ENCODE measurements around the gene FAM186B. TPM values are rescaled to one million over a fixed set of nuclear protein-coding genes. Genes with fewer than 3 reads are reported as not detected.

Gene FAM186B
- total RNA-seq, 4 donors from 2014 or later, result 0.42 to 0.98 (median 0.44) TPM; not detected in 1

DNA sequence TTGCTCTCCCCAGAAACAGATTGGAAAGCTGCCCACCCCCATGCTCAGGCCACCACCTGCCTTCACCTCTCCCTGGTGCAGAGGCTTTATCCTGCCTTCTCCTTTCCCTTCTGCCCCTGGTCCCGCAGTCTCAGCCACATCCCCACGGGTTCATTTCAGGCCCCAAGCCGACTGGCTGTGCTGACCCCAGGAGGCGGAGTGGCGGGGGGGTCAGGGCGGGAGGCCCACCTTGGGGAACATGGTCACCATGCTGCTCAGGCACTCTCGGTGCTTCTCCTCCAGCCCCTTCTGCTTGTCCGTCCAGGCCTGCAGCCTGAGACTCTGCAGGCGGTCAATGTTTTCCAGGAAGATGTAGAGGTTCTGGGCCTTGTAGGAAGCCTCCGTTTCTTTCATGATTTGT lies 6.9 kb downstream of the FAM186B start:
- Histone ChIP-seq H3K36me3 (peaks cover 0 to 30% (median 0%) of the 10 kb centered on the region in 3 donors), H3K27me3 (no peaks in the 10 kb centered on the region), H3K4me3 (no peak overlapping the region), H3K9me3 (no peaks in the 10 kb centered on the region), H3K27ac (no peak overlapping the region), H3K4me1 (no peaks in the 10 kb centered on the region)
- no peak for TF ChIP-seq POLR2A (IDR thresholded peaks at IDR 0.05)
- TF ChIP-seq EP300 (IDR thresholded peaks at IDR 0.05), result no peak
- TF ChIP-seq, protein P1, sequence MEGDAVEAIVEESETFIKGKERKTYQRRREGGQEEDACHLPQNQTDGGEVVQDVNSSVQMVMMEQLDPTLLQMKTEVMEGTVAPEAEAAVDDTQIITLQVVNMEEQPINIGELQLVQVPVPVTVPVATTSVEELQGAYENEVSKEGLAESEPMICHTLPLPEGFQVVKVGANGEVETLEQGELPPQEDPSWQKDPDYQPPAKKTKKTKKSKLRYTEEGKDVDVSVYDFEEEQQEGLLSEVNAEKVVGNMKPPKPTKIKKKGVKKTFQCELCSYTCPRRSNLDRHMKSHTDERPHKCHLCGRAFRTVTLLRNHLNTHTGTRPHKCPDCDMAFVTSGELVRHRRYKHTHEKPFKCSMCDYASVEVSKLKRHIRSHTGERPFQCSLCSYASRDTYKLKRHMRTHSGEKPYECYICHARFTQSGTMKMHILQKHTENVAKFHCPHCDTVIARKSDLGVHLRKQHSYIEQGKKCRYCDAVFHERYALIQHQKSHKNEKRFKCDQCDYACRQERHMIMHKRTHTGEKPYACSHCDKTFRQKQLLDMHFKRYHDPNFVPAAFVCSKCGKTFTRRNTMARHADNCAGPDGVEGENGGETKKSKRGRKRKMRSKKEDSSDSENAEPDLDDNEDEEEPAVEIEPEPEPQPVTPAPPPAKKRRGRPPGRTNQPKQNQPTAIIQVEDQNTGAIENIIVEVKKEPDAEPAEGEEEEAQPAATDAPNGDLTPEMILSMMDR (IDR thresholded peaks at IDR 0.05), result no peak
- 79 to 81% methylated on average over 10 of the region's 10 CpGs for WGBS, 2 donors
- no peak for DNase-seq (ENCODE audit: low spot score in 2 of 2)

DNA sequence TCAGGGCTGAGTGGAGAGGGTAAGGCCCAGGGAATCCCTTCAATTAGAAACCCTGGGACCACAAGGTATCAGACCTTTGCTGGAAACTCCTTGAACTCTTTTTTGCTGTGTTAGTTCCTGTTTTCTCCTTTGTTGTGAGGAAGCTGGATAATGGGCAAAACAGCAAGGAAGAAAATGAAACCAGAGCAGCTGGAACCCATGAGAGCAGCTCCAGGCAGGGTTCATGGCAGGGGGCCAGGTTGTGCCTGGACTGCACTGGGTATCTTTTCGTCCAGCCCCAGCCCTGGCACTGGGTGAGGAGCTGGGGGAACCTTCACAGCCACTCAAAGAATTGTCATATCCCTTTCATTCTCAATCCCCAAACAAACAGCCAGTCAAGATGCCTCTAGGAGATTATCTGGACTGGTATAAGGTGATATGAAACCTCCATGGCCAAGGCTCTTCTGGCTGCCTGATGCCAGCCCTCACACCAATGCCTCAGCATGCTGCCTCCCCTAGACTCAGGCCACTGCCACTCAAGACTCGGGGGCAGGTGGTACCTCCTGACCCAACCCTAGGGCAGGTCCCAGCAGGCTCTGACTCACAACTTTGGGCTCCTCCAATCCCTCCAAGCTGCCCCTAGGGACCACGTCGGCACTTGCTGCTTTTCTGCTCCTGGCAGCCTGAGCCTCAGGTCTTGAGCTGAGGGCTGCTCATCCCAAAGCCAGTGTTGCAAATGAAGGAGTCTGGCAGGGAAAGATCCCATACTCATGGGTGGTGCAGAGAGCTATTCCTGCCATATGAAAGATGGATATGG lies 16.5 kb downstream of the FAM186B start:
- no peak for DNase-seq (ENCODE audit: low spot score in 2 of 2)
- peaks cover 0 to 21% (median 0%) of the 10 kb centered on the region in 3 donors for H3K36me3 ChIP-seq
- H3K4me3 ChIP-seq, result no peak overlapping the region
- peaks cover 0 to 26% (median 3%) of the 10 kb centered on the region in 4 donors for H3K4me1 ChIP-seq
- TF ChIP-seq EP300 (IDR thresholded peaks at IDR 0.05) (no peak), POLR2A (IDR thresholded peaks at IDR 0.05) (no peak)
- TF ChIP-seq, protein P1 (IDR thresholded peaks at IDR 0.05), result no peak
- H3K27me3 ChIP-seq, result no peaks in the 10 kb centered on the region
- H3K27ac ChIP-seq, result no peak overlapping the region
- 57 to 72% methylated on average over 1 to 4 of the region's 4 CpGs for WGBS, 2 donors
- H3K9me3 ChIP-seq, result peaks cover 0 to 7% (median 0%) of the 10 kb centered on the region in 4 donors

DNA sequence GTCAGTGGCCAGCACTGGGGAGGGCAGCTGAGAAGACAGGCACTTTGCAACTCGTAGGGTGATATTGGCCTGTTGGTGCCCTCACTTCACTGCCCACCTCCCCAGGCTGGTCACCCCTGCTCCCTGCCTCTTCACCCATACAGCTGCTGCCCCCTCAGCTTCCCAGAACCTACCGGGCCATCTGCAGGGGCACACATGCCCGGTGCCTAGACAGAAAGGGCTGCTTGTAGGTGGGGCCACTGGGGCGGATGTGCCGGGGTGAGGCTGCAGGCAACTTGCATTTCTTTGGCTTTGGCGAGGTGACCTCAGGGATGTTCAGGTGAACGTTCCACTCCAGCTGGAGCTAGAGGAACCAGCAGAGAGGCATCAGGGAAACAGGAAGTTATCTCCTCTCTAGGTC lies 17.2 kb downstream of the FAM186B start:
- Histone ChIP-seq H3K4me1 (peaks cover 0 to 33% (median 3%) of the 10 kb centered on the region in 4 donors), H3K9me3 (peaks cover 0 to 7% (median 0%) of the 10 kb centered on the region in 4 donors), H3K4me3 (no peak overlapping the region), H3K27ac (no peak overlapping the region), H3K36me3 (peaks cover 0 to 21% (median 0%) of the 10 kb centered on the region in 3 donors), H3K27me3 (no peaks in the 10 kb centered on the region)
- no peak for DNase-seq (ENCODE audit: low spot score in 2 of 2)
- no peak for TF ChIP-seq POLR2A (IDR thresholded peaks at IDR 0.05)
- TF ChIP-seq, protein P1 (IDR thresholded peaks at IDR 0.05), result no peak
- TF ChIP-seq EP300 (IDR thresholded peaks at IDR 0.05), result no peak
- WGBS, 2 donors, result 77 to 81% methylated on average over 7 of the region's 7 CpGs

DNA sequence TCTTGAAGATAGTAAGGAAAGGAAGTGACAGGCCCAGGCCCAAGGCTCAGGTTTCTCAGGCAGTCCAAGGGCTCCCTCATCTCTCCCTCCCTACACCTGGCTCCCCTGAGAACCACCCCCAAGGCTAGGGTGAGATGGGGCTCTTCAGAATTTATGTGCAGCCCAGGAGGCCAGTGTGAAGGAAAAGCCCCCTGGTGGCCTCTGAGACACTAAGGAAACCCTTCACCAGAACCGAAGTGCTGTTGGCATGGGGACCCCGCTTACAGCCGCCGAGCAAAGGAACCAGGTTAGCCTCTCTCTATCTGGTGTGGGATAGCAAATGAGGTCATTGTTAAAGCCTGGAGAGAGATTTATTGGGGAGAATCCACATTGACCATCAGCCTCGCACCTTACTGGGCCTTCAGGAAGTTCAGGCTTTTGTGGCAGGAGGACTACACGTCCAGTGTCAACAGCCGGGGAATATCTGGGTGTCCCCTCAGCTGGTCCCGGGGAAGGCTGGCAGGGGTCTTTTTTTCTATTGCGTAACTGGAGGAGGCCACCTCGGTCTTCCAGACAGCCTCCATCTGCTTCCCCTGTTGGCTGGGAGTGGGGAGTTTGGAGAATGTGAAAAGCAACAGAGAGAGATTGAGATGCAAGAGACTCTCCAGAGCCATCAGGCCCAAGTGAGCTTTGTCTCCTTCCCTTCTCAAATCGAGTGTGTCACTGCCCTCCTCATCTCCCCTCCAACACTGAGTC lies 18.1 kb downstream of the FAM186B start:
- peaks cover 0 to 7% (median 0%) of the 10 kb centered on the region in 4 donors for H3K9me3 ChIP-seq
- H3K27ac ChIP-seq, result peak overlapping the region in 1 of 4 donors; percentile 43
- no peak for DNase-seq (ENCODE audit: low spot score in 2 of 2)
- H3K4me3 ChIP-seq, result no peak overlapping the region
- H3K36me3 ChIP-seq, result peaks cover 0 to 21% (median 0%) of the 10 kb centered on the region in 3 donors
- peaks cover 0 to 42% (median 7%) of the 10 kb centered on the region in 4 donors for H3K4me1 ChIP-seq
- 89 to 93% methylated on average over 10 of the region's 11 CpGs for WGBS, 2 donors
- TF ChIP-seq POLR2A (IDR thresholded peaks at IDR 0.05) (no peak), EP300 (IDR thresholded peaks at IDR 0.05) (no peak)
- TF ChIP-seq, protein P1 (IDR thresholded peaks at IDR 0.05), result no peak
- H3K27me3 ChIP-seq, result no peaks in the 10 kb centered on the region
